ENCODE results near the gene CA5A. TPM values are rescaled to one million over a fixed set of nuclear protein-coding genes. Genes with fewer than 3 reads are reported as not detected.

Gene CA5A
- total and polyA plus RNA-seq, 9 of the 15 experiments (the other 6 are each of a cell fraction or from before 2014, with no cell fraction given), result not detected

DNA sequence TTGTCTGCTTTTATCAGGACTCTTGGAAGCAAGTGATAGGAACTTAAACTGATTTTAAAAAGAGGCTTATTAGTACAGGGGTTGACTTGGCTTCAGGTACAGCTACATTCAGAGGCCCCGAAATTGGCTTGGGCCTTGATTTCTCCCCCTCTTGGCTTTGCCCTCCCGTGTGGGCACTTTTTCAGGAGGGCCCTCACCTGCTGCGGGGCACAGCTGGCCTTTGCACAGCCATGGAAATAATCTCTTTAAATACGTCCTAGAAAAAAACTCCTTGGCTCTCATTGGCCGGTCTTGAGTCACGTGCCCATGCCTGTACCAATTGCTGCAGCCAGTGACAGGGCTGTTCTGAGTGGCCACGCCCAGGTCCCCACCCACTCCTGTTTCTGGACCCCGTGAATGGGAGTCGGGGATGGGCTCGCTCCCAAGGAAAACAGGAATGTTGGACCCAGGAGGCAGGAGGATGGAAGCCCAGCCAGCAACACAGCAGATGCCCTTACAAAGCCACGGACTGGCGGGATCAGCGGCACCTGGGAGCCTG, 15.0 kb downstream of the CA5A start (continued):
- TF ChIP-seq RAD51 (IDR thresholded peaks at IDR 0.05; ENCODE audit: borderline replicate concordance, low read depth) (peak; percentile 89), FOXA1 (IDR thresholded peaks at IDR 0.05; ENCODE audit: borderline replicate concordance) (no peak), PTRF (tag; IDR thresholded peaks at IDR 0.05) (no peak), FOSL1 (tag; conservative IDR thresholded peaks at IDR 0.05) (no peak), E2F1 (CRISPR knock-in tag; IDR thresholded peaks at IDR 0.05) (no peak), HOMEZ (CRISPR knock-in tag; IDR thresholded peaks at IDR 0.05) (no peak), MIER1 (IDR thresholded peaks at IDR 0.05; ENCODE audit: low read depth) (no peak), E2F6 (IDR thresholded peaks at IDR 0.05; ENCODE audit: borderline replicate concordance in 1 of 2, extremely low read depth in 1 of 2, insufficient read depth in 1 of 2, insufficient read length in 1 of 2, low read depth in 1 of 2, low read length in 1 of 2, poor library complexity in 1 of 2, severe bottlenecking in 1 of 2) (no peak)
- TF ChIP-seq, protein P1, sequence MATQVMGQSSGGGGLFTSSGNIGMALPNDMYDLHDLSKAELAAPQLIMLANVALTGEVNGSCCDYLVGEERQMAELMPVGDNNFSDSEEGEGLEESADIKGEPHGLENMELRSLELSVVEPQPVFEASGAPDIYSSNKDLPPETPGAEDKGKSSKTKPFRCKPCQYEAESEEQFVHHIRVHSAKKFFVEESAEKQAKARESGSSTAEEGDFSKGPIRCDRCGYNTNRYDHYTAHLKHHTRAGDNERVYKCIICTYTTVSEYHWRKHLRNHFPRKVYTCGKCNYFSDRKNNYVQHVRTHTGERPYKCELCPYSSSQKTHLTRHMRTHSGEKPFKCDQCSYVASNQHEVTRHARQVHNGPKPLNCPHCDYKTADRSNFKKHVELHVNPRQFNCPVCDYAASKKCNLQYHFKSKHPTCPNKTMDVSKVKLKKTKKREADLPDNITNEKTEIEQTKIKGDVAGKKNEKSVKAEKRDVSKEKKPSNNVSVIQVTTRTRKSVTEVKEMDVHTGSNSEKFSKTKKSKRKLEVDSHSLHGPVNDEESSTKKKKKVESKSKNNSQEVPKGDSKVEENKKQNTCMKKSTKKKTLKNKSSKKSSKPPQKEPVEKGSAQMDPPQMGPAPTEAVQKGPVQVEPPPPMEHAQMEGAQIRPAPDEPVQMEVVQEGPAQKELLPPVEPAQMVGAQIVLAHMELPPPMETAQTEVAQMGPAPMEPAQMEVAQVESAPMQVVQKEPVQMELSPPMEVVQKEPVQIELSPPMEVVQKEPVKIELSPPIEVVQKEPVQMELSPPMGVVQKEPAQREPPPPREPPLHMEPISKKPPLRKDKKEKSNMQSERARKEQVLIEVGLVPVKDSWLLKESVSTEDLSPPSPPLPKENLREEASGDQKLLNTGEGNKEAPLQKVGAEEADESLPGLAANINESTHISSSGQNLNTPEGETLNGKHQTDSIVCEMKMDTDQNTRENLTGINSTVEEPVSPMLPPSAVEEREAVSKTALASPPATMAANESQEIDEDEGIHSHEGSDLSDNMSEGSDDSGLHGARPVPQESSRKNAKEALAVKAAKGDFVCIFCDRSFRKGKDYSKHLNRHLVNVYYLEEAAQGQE (IDR thresholded peaks at IDR 0.05; ENCODE audit: borderline replicate concordance), result peak; percentile 29
- TF ChIP-seq, protein P1 (CRISPR knock-in tag; IDR thresholded peaks at IDR 0.05; ENCODE audit: low read depth), result no peak
- TF ChIP-seq, protein P2, sequence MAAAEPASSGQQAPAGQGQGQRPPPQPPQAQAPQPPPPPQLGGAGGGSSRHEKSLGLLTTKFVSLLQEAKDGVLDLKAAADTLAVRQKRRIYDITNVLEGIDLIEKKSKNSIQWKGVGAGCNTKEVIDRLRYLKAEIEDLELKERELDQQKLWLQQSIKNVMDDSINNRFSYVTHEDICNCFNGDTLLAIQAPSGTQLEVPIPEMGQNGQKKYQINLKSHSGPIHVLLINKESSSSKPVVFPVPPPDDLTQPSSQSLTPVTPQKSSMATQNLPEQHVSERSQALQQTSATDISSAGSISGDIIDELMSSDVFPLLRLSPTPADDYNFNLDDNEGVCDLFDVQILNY (CRISPR knock-in tag; IDR thresholded peaks at IDR 0.05), result no peak

Measured in K562 (cell line).